Mesothelial cell of epicardium (in vitro differentiated cells): Measurements from ENCODE around the gene ARFIP2. TPM values are rescaled to one million over a fixed set of nuclear protein-coding genes. Genes with fewer than 3 reads are reported as not detected.
A peak's percentile ranks its signal among the peaks of the same experiment; 100 is the strongest.

Experiments used
- DNase-seq, 2 experiments: peaks; one replicate each; pipeline ENCODE4 v3.0.0; 2021; ENCODE audit warnings: low spot score in 2 of 2; ENCODE audit not compliant: unreplicated experiment in 2 of 2
- H3K27ac Mint-ChIP-seq: 2 replicates; pipeline ENCODE4 v1.8.0; 2021; ENCODE audit warnings: mixed read lengths
- H3K27me3 Mint-ChIP-seq: 2 replicates; pipeline ENCODE4 v1.8.0; 2021; ENCODE audit warnings: low read depth, mixed read lengths
- H3K36me3 Mint-ChIP-seq: 2 replicates; pipeline ENCODE4 v1.8.0; 2021; ENCODE audit warnings: mixed read lengths
- H3K4me1 Mint-ChIP-seq: 2 replicates; pipeline ENCODE4 v1.8.0; 2021; ENCODE audit warnings: mixed read lengths
- H3K4me3 Mint-ChIP-seq: 2 replicates; pipeline ENCODE4 v1.8.0; 2021; ENCODE audit warnings: mild to moderate bottlenecking, moderate library complexity, mixed read lengths
- H3K9me3 Mint-ChIP-seq: 2 replicates; pipeline ENCODE4 v1.8.0; 2021; ENCODE audit warnings: mixed read lengths
- total RNA-seq: library from RNA; stranded (reverse); gene quantifications from 3 replicates; pipeline ENCODE4 v1.2.1, GENCODE V29; 2021
- TF ChIP-seq, protein P1 (sequence below): fragments of 200-600 bp; sonication (generic); IDR thresholded peaks from one replicate; pipeline ENCODE4 v1.5.0; 2021; ENCODE audit warnings: antibody characterized with exemption; ENCODE audit not compliant: unreplicated experiment

ARFIP2 gene
- total RNA-seq, 1 donor from 2014 or later, result 72.2 TPM

- Mint-ChIP-seq H3K4me1 (peaks cover 37% of the 10 kb centered on the region), H3K36me3 (peaks cover 21% of the 10 kb centered on the region), H3K27me3 (no peaks in the 10 kb centered on the region), H3K4me3 (peak overlapping the region; percentile 92), H3K27ac (peak overlapping the region; percentile 99), H3K9me3 (no peaks in the 10 kb centered on the region)
- TF ChIP-seq, protein P1, sequence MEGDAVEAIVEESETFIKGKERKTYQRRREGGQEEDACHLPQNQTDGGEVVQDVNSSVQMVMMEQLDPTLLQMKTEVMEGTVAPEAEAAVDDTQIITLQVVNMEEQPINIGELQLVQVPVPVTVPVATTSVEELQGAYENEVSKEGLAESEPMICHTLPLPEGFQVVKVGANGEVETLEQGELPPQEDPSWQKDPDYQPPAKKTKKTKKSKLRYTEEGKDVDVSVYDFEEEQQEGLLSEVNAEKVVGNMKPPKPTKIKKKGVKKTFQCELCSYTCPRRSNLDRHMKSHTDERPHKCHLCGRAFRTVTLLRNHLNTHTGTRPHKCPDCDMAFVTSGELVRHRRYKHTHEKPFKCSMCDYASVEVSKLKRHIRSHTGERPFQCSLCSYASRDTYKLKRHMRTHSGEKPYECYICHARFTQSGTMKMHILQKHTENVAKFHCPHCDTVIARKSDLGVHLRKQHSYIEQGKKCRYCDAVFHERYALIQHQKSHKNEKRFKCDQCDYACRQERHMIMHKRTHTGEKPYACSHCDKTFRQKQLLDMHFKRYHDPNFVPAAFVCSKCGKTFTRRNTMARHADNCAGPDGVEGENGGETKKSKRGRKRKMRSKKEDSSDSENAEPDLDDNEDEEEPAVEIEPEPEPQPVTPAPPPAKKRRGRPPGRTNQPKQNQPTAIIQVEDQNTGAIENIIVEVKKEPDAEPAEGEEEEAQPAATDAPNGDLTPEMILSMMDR, result no peak
- DNase-seq, result no peak
Measured at GRCh38 chr11:6480299-6480914, 724 bp downstream of the ARFIP2 start.

DNA sequence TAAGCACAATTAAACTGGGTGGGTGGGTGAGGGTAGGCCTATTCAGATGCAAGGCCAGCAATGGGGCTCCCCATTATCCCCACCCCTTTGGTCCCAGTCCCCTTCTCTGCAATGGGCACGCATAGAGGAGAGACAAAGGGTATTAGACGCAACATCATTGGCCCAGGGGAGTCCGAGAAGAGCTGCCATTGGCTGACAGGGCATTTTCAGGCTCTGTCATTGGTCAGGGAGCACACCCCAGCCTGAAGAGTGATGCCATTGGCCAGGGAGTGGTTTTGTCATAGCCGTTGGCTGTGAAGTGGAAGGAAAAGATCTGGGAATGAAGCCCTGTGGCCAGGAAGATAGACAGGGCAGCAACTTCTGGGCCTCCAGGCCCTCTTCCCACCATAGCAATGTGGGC is 4.6 kb downstream of the ARFIP2 start:
- TF ChIP-seq, protein P1, result no peak
- H3K9me3 Mint-ChIP-seq, result no peaks in the 10 kb centered on the region
- no peaks in the 10 kb centered on the region for H3K27me3 Mint-ChIP-seq
- H3K27ac Mint-ChIP-seq, result no peak overlapping the region
- DNase-seq, result no peak
- no peak overlapping the region for H3K4me3 Mint-ChIP-seq
- peaks cover 36% of the 10 kb centered on the region for H3K4me1 Mint-ChIP-seq
- peaks cover 10% of the 10 kb centered on the region for H3K36me3 Mint-ChIP-seq

DNA sequence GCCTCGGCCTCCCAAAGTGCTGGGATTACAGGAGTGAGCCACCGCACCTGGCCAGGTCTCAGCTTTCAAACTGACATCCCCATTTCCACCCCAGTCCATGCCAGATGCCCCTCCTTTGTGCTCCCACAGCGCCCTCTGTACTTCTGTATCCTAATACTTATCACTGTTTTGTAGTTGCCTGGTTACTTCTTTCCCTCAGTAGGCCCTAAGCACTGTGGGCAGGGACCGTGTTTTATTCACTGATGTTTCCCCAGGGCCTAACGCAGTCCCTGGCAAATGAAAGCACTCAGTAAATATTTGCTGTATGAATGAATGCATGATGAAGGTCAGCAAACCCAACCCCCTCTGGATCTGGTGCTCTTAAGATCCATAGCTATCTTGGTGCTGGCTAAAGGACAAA is 5.2 kb downstream of the ARFIP2 start:
- DNase-seq, result no peak
- Mint-ChIP-seq H3K9me3 (no peaks in the 10 kb centered on the region), H3K27ac (peak overlapping the region; percentile 39), H3K36me3 (peaks cover 10% of the 10 kb centered on the region), H3K27me3 (no peaks in the 10 kb centered on the region), H3K4me3 (no peak overlapping the region), H3K4me1 (peaks cover 34% of the 10 kb centered on the region)
- TF ChIP-seq, protein P1, result no peak

DNA sequence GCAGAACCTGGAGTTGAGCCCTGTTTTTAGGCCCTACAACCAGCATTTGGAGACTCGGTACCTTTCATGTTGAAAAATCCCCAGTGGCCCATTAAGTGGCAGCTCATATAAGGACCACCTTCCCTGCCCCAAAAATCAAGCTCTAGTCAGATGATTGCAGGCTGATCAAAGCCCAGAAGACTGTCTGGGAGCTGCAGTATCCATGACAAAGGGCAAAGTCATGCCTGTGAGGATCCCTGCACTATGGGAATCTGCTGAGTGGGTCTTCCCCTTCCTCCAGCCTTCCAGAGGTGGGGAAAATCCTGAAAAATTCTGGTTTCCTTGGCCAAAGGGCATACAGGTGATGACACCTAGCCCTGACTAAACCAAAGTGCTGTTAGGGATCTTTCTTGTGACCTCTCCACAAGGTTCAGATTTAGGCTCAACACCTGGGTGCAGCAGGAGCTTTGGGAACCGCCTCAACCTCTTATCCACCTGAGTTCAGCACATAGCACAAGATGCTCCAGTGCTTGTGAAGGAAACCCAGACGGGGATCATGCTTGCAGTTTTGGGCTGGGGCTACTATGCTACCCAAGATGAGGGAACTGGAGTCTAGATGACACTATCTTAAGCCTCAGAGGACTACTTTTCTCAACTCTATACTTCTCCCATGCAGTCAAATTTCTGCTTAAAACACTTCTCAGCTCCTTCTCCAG is 6.2 kb downstream of the ARFIP2 start:
- no peaks in the 10 kb centered on the region for H3K27me3 Mint-ChIP-seq
- DNase-seq, result no peak
- H3K4me3 Mint-ChIP-seq, result peak overlapping the region; percentile 84
- TF ChIP-seq, protein P1, result no peak
- peaks cover 10% of the 10 kb centered on the region for H3K36me3 Mint-ChIP-seq
- no peaks in the 10 kb centered on the region for H3K9me3 Mint-ChIP-seq
- H3K27ac Mint-ChIP-seq, result peak overlapping the region; percentile 97
- H3K4me1 Mint-ChIP-seq, result peaks cover 24% of the 10 kb centered on the region

GRCh38 chr11:6474413-6474792 is 6.7 kb downstream of the ARFIP2 start:
- H3K4me3 Mint-ChIP-seq, result peak overlapping the region; percentile 84
- peaks cover 10% of the 10 kb centered on the region for H3K36me3 Mint-ChIP-seq
- peaks cover 19% of the 10 kb centered on the region for H3K4me1 Mint-ChIP-seq
- H3K27ac Mint-ChIP-seq, result peak overlapping the region; percentile 97
- no peak for DNase-seq
- no peaks in the 10 kb centered on the region for H3K9me3 Mint-ChIP-seq
- no peaks in the 10 kb centered on the region for H3K27me3 Mint-ChIP-seq
- TF ChIP-seq, protein P1, result no peak
